Esophagus muscularis mucosa (tissue), 4 donors: ENCODE data around the gene NCAM1.

Experiments
- EP300 ChIP-seq: sonication (generic); formaldehyde crosslinking; IDR thresholded peaks from one replicate; pipeline ENCODE4 v1.6.1; 2017; ENCODE audit warnings: antibody characterized with exemption
- POLR2A ChIP-seq: fragments of 450-650 bp; IDR thresholded peaks from one replicate; pipeline ENCODE4 v1.6.1; 2017; ENCODE audit warnings: antibody characterized with exemption, moderate library complexity, mild to moderate bottlenecking, low read depth
- POLR2AphosphoS5 ChIP-seq, 2 donors: sonication (generic); formaldehyde crosslinking; IDR thresholded peaks; one replicate each; pipeline ENCODE4 v1.6.1; 2017; ENCODE audit warnings: antibody characterized with exemption in 2 of 2
- TF ChIP-seq, protein P1 (sequence below), 3 experiments: fragments of 200-600 bp in 2 of 3; fragments of 450-650 bp in 1 of 3; sonication (generic) in 2 of 3; IDR thresholded peaks; one replicate each; pipeline ENCODE4 v1.5.1; 2017 to 2019; ENCODE audit warnings: antibody characterized with exemption in 3 of 3, mild to moderate bottlenecking in 2 of 3, moderate library complexity in 1 of 3

DNA sequence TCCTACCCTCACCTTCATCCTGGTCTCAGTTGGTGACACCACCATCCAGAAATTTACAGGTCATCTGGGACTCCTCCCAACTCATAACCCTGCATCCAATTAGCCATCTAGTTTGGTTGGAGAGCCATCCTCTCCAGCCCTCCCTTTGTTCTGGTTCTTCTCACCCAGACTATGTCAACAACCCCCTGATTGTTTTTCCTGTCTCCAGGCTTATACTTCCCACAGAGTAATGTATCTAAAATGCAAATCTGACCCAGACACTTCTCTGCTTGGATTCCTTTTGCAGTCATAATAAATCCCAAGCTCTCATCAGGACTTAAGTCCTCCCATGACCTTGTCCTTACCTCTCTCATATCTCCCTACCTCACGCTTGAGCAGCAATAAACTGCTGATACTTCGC lies 356.1 kb downstream of the NCAM1 start:
- TF ChIP-seq, protein P1, sequence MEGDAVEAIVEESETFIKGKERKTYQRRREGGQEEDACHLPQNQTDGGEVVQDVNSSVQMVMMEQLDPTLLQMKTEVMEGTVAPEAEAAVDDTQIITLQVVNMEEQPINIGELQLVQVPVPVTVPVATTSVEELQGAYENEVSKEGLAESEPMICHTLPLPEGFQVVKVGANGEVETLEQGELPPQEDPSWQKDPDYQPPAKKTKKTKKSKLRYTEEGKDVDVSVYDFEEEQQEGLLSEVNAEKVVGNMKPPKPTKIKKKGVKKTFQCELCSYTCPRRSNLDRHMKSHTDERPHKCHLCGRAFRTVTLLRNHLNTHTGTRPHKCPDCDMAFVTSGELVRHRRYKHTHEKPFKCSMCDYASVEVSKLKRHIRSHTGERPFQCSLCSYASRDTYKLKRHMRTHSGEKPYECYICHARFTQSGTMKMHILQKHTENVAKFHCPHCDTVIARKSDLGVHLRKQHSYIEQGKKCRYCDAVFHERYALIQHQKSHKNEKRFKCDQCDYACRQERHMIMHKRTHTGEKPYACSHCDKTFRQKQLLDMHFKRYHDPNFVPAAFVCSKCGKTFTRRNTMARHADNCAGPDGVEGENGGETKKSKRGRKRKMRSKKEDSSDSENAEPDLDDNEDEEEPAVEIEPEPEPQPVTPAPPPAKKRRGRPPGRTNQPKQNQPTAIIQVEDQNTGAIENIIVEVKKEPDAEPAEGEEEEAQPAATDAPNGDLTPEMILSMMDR (IDR thresholded peaks at IDR 0.05) = no peak
- no peak for TF ChIP-seq EP300
- TF ChIP-seq POLR2A = no peak
- no peak for TF ChIP-seq POLR2AphosphoS5 (IDR thresholded peaks at IDR 0.05)
